SK-N-MC (cell line): ENCODE measurements around the gene FUBP3.

Experiments
- DNase-seq: peaks from one replicate; pipeline ENCODE4 v3.0.0-alpha.2; 2011; ENCODE audit warnings: low read depth, low spot score
- H3K27ac ChIP-seq: fragments of 200-600 bp; sonication (generic); 2 replicates; pipeline ENCODE4 v1.5.1; 2016; ENCODE audit warnings: mixed run types
- H3K36me3 ChIP-seq: fragments of 200-600 bp; sonication (generic); 2 replicates; pipeline ENCODE4 v1.6.1; 2017; ENCODE audit warnings: antibody characterized with exemption, low read length, mixed read lengths; ENCODE audit not compliant: insufficient read depth
- H3K4me3 ChIP-seq: fragments of 200-600 bp; sonication (generic); 2 replicates; pipeline ENCODE4 v1.5.1; 2016
- H3K9ac ChIP-seq: fragments of 200-600 bp; sonication (generic); 2 replicates; pipeline ENCODE4 v1.8.0; 2017; ENCODE audit warnings: mixed run types, mixed read lengths; ENCODE audit not compliant: insufficient read length
- H3K9me3 ChIP-seq: fragments of 200-600 bp; sonication (generic); 2 replicates; pipeline ENCODE4 v1.6.1; 2017; ENCODE audit warnings: low read depth, mild to moderate bottlenecking, antibody characterized with exemption, low read length, moderate library complexity, mixed read lengths
- EZH2 ChIP-seq: fragments of 200-600 bp; sonication (generic); IDR thresholded peaks from one replicate; pipeline ENCODE4 v1.6.1; 2017; ENCODE audit warnings: antibody characterized with exemption
- FOXP2 ChIP-seq: optimal IDR thresholded peaks from 2 replicates; pipeline ENCODE3; 2011; ENCODE audit warnings: mild to moderate bottlenecking, moderate library complexity; ENCODE audit not compliant: insufficient read depth; ENCODE audit errors: extremely low read length, control extremely low read depth
- POLR2AphosphoS5 ChIP-seq: IDR thresholded peaks from 2 replicates; pipeline ENCODE4 v1.6.1; 2012; ENCODE audit warnings: mild to moderate bottlenecking, low read depth, low read length, borderline replicate concordance

Gene FUBP3

DNA sequence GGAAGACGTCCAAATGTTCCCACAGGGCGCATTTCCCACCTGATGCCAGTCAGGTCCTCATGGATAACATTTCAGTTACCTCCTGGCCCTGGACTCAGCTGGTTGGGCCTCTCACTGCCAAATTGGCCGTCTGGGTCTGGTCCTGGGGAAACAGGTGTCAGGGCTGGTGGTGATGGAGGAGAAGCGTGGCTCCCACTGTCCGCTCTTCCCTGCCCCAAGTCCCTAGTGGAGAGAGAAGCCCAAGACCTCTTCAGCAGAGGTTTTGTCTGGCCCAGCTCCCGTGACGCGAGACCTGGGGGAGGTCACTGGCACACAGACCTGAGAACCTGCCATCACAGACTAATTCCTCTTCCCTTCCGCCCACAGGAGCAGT lies 57.3 kb downstream of the FUBP3 start:
- no peak overlapping the region for H3K9ac ChIP-seq
- no peaks in the 10 kb centered on the region for H3K9me3 ChIP-seq
- no peak overlapping the region for H3K4me3 ChIP-seq
- no peak for DNase-seq
- no peak overlapping the region for H3K27ac ChIP-seq
- H3K36me3 ChIP-seq = peaks cover 24% of the 10 kb centered on the region; the same call in 1 of the 2 replicates
- TF ChIP-seq EZH2 (no peak), POLR2AphosphoS5 (no peak), FOXP2 (no peak)

DNA sequence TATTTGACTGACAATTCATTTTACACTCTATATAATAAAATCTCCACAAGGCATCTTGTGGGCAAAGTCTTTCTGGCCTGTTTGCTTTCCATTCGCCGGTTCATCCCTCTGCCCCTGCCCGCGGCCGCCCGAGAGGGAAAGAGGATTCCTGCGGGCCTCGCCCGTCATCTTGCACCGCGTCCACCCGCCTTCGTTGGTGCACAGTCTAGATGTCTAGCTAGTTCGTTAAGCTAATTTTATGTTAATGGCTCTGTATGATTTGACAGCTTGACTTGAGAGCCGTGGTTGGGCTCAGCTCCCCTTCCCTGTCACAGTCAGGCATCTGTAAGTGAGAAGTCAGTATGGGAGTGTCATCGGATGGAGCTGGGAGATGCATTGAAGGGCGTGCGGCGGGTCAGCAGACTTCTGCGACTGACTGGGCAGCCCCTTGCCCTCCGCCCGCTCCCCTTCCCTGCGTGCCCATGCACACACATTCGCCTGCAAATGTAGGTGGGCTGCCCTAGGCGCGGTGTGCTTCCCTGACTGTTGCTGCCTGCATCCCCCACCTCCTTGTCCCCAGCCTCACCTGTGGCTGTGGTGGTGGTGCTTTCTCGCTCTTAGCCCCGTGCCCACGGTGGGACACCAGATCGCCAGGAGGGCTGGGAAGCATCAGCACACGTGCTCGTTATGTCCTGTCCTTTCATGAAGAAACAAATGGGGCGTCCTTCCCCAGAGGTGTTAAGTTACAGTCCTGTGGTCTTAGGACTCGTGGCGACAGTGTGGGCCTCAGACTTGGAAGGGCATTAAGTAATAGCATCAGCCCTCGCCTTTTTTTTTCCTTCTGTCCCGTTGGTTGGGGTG lies 59.1 kb downstream of the FUBP3 start:
- no peak for TF ChIP-seq EZH2
- no peak for TF ChIP-seq FOXP2
- TF ChIP-seq POLR2AphosphoS5 = no peak
- Histone ChIP-seq H3K9ac (no peak overlapping the region), H3K4me3 (no peak overlapping the region), H3K9me3 (no peaks in the 10 kb centered on the region), H3K27ac (no peak overlapping the region), H3K36me3 (peaks cover 16% of the 10 kb centered on the region; the same call in 1 of the 2 replicates)
- no peak for DNase-seq

DNA sequence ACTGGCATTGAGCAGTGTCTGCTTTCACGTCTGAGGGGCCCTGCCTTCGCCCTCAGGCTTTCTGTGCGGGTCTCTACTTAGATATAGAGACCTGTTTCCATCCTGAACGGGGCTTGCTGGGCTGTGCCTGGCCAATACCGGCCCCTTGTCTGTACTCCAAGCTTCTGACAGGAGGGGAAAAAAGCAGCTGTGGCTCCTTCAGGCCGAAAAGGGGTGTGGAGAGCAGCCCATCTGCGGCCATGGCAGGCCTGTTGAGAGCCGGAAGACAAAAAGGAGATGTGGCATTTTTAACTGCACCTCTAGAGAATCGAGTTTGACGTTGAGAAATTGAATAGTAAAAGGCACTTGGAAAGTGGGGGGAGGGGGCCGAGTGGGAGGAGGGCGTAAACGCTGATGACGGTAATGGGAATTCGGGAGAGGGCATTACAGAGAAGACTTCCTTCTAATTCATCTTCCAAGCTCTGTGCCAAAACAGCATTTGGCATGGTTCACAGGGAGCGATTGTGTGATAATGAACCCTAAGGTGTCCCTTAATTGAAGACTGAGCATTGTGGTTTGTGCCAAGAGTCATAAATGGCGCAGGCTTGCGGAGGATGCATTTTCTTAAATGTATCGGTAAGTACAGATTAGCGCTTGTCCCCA lies 59.9 kb downstream of the FUBP3 start:
- Histone ChIP-seq H3K27ac (no peak overlapping the region), H3K4me3 (no peak overlapping the region), H3K9me3 (no peaks in the 10 kb centered on the region), H3K36me3 (peaks cover 12% of the 10 kb centered on the region; the same call in 1 of the 2 replicates), H3K9ac (no peak overlapping the region)
- TF ChIP-seq FOXP2 (no peak), EZH2 (no peak), POLR2AphosphoS5 (no peak)
- DNase-seq = no peak

DNA sequence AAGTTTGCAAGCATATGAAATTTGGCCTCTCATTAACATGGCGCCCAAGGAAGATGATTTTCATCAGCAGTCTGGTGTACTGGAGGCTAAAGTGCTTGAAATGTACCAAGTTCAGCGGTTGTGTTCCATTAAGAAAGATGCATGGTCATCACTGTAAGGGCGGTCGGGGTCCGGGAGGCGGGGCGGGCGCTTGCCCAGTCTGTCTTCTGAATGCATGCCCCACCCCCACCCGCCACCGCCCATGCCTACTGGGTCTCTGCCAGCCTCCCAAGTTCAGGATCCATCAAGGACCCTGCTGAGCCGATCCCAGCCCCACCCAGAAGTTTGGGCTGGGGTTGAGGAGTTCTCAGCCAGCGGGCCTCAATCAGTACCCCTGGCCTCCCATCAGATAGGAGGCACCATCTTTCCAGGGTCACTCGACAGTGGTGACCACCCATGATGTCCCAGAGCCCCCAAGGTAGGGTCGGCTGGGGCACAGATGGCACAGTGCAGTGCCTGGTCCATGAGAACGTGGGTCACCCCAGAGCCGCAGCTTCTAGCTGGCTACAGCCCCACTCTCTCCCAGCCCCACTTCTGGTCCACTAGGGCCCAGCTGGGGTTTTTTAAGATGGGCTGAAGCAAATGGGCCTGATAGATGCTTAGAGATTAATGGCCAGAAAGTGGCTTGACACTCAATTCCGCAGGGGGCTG lies 60.6 kb downstream of the FUBP3 start:
- Histone ChIP-seq H3K36me3 (peaks cover 8% of the 10 kb centered on the region; the same call in 1 of the 2 replicates), H3K27ac (no peak overlapping the region), H3K9me3 (no peaks in the 10 kb centered on the region), H3K9ac (no peak overlapping the region), H3K4me3 (no peak overlapping the region)
- no peak for DNase-seq
- TF ChIP-seq EZH2 (no peak), FOXP2 (no peak), POLR2AphosphoS5 (no peak)

DNA sequence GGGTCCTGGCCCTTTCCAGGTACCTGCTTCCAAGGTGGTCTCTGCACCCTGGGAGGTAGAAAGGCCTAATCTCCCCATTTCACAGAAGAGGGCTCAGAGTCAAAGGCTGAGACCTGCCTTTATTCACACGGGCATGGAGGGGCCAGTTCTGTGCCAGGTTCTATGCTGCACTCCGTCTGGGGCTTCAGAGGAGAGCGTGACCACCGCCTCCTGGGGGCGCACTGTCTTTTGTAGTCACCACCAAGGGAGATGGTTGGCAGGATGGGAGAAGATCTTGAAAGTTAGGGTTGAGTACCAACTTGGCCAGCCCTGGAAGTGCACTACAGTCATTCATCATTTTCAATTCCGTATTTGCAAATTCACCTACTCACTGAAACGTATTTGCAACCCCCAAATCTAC lies 61.3 kb downstream of the FUBP3 start:
- TF ChIP-seq FOXP2 (no peak), EZH2 (no peak), POLR2AphosphoS5 (no peak)
- no peaks in the 10 kb centered on the region for H3K9me3 ChIP-seq
- no peak overlapping the region for H3K27ac ChIP-seq
- no peak overlapping the region for H3K9ac ChIP-seq
- peaks cover 8% of the 10 kb centered on the region; the same call in 1 of the 2 replicates for H3K36me3 ChIP-seq
- H3K4me3 ChIP-seq = no peak overlapping the region
- DNase-seq = no peak

DNA sequence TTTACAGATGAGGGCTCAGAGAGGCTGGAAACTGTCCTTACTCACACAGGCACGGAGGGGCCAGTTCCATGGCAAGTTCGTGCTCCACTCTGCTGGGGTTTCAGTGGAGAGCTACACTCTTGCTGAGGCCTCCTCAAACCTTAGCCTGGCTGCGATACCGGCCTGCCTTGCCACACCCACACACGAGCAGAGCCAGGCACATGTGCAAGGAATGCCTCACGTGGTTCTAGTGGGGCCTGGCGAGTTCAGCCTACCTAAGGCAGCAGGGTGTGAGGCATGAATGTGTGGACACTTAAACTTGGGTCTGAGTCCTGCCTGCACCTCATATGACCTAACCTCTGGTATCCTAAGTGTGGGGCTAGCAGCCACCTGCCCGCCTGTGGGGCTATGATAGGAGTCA lies 63.5 kb downstream of the FUBP3 start:
- DNase-seq = no peak
- TF ChIP-seq POLR2AphosphoS5 (no peak), EZH2 (no peak), FOXP2 (no peak)
- Histone ChIP-seq H3K4me3 (no peak overlapping the region), H3K27ac (no peak overlapping the region), H3K9ac (no peak overlapping the region), H3K9me3 (0 out of 2 replicates have a peak, but pooled peaks cover 2% of the 10 kb centered on the region), H3K36me3 (peaks cover 7% of the 10 kb centered on the region; the same call in 1 of the 2 replicates)

DNA sequence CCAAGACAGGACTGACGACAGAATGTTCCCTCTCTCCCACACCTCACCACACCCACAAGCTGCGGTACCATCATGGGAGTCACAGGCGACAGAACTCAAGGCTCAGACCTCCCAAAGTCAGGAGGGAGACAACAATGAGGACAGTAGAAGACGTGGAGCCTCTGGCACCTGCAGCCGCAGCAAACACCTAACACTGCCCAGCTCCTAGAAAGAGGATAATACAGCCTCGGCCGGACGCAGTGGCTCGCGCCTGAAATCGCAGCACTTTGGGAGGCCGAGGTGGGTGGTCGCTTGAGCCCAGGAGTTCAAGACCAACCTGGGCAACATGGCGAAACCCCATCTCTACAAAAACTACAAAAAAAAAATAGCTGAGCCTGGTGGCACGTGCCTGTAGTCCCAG lies 71.8 kb downstream of the FUBP3 start:
- no peak for DNase-seq

DNA sequence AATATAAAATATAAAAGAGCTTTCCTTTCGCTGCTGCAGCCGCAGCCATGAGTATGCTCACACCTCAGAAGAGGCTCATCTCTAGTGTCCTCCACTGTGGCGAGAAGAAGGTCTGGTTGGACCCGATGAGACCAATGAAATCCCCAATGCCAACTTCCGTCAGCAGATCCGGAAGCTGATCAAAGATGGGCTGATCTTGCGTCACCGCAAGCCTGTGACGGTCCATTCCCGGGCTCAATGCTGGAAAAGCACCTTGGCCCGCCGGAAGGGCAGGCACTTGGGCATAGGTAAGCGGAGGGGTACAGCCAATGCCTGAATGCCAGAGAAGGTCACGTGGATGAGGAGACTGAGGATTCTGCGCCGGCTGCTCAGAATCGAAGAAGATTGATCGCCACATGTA lies 72.4 kb downstream of the FUBP3 start:
- no peak for TF ChIP-seq POLR2AphosphoS5
- no peak for TF ChIP-seq FOXP2
- TF ChIP-seq EZH2 = no peak
- Histone ChIP-seq H3K9ac (no peak overlapping the region), H3K9me3 (no peaks in the 10 kb centered on the region), H3K27ac (no peak overlapping the region), H3K4me3 (no peak overlapping the region), H3K36me3 (no peaks in the 10 kb centered on the region)
- no peak for DNase-seq

More for the DNA sequence above, 71.8 kb downstream of the FUBP3 start:
- H3K9ac ChIP-seq = no peak overlapping the region
- H3K27ac ChIP-seq = no peak overlapping the region
- H3K9me3 ChIP-seq = no peaks in the 10 kb centered on the region
- no peak for TF ChIP-seq FOXP2
- no peak for TF ChIP-seq EZH2
- TF ChIP-seq POLR2AphosphoS5 = no peak
- H3K36me3 ChIP-seq = no peaks in the 10 kb centered on the region
- H3K4me3 ChIP-seq = no peak overlapping the region
